Measurements from ENCODE around the gene SMOC2.

Gene SMOC2

DNA sequence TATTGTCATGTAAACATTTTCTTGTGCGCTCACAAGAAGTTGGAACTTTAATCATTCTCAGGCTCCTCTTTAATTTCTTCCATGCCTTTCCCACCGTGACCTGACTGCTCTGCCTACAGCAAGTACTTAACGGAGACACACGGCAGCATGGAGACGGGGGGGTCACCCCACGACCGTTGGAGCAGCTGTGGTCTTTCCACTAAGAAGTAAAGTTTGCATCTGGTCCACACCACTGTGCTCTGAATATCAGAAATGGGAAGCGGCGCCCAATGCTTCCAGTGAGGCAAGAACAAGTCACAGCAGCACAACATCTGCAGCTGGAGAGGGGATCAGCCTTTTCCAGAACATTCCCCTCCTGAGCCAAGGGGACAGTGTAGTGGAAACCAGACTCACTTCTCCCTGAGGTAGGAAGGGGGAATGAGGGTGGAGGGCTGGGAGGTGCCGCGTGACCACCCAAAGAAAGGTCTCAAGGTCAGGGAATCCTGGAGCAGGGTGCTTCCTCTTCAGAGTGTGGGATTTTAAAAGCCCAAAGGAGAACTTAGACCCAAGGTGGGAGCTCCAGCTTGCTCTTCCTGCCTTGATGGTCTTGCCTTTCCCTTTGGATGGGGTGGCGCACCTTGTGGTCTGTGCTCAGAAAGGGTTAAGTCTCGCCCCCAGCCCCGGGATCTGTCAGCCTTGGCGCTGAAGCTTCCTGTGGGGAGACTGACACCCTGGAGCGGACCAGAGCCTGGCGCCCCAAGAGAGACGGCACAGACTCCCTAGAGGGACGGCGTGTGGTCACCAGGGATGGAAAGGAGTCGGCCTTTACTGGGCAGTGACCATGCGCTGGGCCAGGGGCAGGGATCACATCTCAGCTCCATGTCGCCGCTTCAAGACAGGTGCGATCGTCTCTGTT is 25.6 kb upstream of the SMOC2 start:
- DNase-seq: no peak

DNA sequence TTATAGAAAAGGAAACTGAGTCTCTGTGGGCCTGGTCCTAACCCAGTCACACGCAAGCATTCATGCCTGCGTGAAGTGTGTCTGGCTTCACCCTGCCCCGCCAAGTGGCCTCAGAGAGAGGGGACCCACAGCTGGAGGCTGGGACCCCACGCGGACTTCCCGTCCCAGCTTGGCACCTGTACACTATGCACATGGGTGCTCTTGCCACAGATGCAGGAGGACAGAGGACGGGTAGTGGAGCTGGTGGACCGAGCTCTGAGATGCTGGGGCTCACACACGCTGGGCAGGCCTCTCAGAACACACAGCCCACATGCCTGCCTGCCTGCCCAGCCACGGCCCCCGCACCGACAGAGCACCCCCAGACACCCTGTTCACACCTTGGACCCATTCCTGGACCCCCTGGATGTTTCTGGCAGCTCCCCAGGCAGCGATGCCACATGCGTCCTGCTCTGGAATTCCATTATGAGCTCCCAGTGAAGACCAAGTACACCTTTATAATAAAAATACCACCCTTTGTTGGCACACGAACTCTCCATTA is 24.9 kb upstream of the SMOC2 start:
- no peak for DNase-seq

DNA sequence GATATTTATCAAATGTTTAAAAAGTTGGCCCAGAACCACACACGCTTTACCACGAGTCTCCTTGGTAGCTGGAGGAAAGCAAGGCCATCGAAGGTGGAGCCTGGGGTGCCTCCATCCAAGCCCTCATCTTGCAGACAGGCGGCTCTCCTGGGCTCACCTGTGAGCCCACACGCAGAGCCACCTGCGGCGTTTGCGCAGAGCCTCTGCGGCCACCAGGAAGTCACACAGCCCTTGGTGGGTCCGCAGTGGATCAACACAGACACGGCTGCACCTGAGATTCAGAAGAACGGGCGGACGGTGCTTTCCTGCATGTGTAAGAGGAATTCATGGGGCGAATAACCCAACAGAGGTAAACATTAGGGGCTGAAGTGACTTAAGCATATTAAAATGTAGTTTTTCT is 24.5 kb upstream of the SMOC2 start:
- DNase-seq: no peak

DNA sequence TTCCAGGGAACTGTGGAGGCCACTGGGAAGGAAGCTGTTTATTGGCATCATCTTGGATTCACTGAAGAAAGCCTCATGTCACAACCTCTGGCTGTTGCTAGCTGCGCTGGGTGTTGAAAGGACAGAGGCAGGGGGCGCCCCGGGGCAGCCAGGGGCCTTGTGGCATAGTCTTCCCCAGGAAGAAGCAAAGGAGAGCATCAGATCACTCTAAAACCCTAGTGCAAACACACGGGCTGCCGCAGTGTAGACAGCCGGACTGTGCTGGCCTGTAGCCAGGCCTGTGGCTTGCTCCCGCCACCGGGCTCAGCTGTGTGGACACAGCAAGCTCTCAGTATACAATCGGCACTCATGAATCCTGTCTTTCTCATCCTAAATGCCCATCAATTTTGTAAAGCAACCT is 23.8 kb upstream of the SMOC2 start:
- no peak for DNase-seq

DNA sequence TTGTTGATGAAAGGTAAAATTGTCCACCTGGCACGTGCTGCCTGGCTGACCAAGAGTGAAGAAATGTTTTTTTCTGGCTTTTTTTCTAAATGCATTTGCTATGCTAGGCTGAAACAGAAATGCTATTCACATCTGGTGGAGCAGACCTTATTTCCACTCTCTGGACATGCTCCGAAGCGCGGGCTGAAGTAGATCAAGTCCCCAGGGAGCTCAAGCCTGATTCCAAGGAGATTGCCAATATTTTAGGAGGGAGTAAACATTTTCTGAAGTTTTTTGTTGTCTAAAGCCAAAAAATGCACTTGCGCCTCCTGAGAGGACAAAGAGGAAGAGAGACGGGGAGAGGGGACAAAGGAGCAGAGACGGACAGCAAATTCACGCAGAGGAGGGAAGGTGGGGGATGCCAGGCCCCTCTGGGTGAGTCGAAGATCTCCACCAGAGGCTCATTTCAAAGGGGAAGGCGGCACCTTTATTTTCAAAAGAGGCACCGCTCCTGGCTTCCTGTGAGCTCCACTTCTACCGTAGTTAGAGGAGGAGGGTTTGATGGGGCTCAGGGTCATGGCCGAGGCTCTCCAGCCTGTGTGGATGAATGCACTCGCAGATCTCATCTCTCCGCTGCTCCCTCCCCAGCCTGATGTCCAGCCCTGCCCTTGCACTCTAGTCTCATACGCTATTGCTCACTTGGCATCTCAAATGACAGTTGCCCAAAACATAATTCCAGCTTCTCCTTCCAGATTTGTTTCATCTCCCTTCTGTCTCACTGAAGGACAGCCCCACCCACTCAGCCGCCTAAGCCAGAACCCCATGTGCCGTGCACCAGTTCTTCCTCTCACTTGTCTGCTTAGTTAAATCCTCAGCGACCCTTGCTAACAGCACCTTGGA is 23.1 kb upstream of the SMOC2 start:
- DNase-seq: no peak

DNA sequence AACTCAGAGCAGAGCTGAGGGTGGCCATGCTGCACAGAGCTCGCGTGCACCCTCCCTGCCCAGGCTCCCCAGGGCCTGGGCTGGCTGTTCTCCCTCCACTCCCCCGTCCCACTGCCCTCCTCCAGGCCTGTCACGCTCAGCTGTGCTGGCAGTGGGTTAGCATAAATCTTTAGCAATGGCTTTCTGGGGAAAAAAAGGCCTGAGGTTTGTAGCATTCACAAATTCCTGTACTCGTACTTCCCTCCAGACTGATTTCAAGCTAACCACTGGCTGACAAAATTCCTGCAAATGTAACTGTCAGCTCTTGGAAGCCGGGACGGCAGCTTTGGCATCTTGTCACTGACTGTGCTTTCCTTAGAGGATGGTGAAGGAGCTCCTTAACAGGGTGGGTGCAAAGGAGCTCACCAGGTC is 22.3 kb upstream of the SMOC2 start:
- DNase-seq: no peak

DNA sequence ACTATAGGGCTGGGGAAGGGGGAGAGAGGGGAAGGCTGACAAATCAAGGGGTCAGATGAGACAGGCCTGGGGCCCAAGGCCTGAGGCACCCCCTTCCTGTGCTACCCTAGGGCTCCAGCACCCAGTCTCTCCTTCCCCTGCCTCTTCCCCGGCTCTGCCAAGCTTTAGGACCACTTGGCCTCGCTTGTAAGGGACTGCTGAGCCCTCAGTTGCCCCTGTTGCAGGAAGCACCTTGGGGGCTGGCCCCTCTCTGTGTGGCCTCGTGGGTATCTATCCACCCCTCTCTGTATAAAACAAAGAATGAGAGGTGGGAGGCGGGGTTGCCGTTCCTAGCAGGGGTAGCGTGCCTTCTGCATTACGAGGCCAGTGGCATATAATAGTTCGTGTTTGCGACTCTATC is 21.4 kb upstream of the SMOC2 start:
- no peak for DNase-seq

DNA sequence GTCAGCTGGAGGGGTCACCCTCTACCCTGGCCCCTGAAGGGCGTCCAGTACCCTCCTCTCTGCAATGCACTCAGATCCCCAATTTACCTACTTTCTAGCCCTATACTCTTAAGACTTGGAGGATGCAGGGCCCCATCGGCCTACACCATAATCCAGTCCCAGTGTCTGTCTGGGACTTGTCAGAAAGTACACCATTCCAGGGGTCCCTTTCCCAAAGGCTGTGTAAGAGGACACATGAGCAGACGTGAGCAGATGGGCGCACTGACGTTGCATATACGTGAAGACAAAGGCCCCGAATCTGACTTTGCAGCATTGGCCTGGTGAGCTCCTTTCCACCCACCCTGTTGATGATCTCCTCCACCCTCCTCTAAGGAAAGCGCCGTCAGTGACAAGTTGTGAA is 20.9 kb upstream of the SMOC2 start:
- DNase-seq: no peak

DNA sequence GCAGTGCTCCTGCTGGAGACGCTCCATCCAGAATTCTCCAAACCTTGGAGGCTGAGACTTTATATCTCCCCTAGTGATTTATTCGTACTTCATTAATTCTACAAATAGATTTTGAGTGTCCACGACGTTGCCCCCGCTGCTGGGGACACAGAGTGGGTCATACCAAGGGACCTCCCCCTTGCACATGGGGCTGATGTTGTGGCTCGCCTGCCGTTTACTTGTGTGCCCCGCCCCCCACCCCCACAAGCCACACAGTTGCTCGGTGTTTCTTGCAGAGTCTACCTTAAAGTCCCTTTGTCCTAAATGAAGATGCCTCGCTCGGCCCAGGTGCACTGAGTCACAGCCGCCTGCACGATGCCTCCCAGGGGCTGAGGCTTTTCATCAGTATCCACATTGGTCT is 20.3 kb upstream of the SMOC2 start:
- DNase-seq: no peak

DNA sequence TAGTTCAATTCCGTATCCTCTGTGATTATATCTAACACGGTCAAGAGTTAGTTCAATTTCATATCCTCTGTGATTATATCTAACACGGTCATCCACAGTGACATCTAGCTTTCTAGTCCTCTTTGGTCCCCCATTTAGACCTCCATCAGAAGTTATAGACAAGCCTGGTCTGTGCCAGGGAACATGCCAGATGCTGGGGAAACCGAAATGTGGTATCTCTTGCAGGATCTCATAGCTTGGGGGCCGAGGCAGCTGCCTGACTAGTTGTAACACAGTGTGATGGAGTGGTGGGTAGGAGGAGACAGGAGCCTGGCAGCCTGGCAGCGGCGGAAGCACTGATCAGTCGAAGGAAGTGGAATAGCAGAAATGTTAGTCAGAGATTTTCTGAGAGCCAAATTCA is 13.8 kb upstream of the SMOC2 start:
- DNase-seq: no peak

DNA sequence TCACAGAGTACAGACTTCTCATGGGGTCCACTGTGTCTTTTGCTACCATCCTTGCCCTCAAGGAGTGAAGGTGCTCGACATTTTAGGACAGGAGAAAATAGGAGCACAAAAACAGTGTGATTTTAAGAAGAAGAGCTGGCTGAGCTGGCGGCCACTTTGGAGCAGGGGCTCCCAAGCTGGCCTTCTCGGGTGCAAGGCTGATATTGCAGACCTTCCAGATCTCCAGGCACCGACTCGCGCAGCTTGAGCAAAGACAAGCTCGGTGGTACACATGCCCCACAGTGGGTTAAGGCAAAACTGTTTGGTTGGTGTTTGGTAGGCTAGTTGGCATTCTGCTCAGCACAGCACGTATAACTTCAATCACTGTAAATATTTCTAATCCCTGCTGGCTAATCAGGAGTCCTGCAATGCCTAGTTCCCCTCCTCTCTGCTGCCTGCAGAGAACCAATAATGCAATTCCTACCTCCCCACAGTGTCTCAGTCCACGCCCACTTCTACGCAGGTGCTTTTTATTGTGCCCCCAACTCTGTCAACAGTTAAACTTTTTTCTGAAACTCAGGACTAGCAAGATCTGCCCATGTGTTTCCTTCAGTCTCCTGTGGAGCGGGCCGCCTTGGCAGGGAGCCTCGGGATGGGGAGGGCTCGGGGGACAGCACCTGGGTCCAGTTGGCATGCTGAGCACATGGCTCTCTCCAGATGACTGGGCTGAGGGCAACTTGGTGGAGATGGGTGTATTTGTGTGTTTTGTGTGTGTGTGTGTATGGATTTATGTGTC is 12.7 kb upstream of the SMOC2 start:
- DNase-seq: no peak

DNA sequence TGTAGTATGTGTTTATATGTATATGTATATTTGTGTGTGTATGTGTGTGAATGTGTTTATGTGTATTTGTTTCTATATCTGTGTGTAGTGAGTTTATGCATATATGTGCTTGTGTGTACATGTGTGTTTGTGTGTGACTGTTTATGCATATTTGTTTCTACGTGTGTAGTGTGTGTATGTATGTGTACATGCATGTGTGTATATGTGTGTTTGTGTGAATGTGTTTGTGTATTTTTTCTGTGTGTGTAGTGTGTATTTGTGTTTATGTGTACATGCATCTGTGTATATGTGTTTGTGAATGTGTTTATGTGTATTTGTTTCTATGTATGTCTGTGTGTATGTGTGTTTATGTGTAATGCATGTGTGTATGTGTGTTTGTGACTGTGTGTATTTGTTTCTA is 12.1 kb upstream of the SMOC2 start:
- no peak for DNase-seq

DNA sequence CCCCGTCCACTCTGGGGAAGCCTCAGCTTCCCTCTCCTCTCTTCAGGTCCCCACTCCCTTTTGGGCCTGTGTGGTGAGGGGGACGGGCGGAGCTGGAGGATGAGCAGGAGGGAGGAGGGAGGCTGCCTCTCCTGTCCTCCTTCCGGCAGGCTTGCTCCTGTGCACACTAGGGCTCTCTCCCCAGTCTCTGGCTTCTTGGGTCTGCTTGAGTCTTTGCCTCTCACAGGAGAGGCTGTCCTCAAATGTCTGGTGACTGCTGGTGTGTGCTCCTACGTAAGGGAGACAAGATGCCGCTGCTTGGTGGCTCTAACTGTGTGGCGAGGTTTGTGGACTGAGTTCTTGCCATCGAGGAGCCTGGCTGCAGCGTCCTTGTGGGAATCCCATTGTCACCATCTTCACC is 8.8 kb upstream of the SMOC2 start:
- DNase-seq: no peak

DNA sequence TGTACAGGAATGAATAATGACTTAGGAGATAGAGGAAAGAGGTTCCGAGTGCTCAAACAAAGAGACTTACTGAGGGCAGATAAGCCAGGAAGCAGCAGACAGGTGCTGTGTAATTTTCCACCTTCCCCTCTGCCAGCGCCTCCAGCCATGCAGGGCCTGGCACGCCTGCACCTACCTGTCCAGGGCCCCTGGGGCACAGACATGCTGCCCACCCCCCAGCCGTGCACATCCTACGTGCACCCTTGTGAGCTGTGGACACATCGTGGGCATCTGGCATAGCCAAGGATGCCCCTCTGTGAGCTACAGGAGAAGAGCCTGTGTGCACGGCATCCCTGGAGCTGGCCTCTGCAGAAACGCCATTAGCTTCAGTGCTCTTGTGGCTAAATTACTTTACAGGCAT is 7.1 kb upstream of the SMOC2 start:
- DNase-seq: no peak

DNA sequence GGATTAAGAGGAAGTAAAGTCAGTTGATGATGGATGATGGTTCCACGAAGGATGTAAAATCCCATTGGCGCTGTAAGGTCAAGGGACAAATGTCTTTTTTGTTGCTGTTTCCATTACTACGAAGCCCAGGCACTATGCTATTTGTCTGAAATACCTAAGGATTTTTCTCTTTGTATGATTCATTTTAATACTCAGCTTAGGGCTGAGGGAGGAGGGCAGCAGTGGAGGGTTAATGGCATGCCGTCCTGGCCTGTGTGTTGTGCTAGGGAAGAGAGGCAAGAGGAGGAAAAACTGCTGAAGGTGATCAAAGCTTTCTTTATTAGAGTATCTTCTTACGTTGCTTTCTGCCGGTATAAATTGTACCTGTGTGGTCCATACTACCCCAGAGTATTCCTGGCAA is 6.5 kb upstream of the SMOC2 start:
- DNase-seq: no peak

DNA sequence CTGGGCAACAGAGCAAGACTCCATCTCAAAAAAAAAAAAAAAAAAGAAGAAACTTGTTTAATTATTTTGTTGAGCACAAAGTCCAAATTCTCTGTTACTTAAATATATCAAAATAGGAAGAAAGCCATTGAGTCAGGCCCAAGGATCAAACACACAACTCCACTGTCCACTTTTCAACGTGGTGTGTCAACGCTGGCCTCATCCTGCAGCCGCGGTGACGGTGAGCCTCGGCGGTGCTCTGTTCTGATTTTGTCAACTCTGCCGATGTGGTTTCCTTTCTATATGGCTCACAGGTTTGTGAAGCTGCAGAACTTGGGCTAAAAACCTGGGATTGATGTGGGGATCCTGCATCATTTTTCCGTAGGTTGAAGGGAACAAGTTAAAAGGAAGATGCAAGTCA is 3.2 kb upstream of the SMOC2 start:
- no peak for DNase-seq

DNA sequence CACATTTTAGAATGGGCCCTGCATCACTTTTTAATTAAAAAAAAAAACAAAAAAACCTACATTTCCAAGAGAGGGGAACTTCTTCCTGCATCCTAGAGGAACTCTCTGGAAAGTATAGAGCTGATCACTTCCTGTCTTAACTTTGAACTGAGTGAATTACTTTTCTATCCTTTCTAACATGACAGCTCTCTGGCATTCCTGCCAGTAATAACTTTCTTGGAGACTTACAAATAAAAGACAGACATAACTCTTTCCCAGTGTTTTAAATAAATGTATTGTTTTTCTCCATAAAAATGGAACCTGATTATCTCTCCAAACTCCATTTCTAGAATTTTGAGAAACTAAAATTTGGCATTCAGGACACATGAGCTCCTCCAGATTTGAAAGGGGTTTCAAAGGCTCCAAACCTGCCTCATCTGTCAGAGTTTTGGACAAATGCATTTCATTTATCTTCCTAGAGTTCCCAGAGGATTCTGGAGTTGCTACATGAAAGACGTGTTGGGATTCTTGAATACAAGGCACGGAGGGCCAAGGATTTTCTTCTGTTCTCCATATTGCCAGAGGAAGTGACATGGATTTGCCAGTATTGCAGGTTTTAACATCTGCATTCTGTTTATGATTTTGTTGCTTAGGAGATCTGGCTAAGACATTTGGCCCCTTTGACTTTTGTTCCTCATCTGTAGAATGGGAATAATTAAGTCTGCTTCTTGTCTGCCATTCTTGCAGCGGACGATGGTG is 2.0 kb upstream of the SMOC2 start:
- DNase-seq: no peak

DNA sequence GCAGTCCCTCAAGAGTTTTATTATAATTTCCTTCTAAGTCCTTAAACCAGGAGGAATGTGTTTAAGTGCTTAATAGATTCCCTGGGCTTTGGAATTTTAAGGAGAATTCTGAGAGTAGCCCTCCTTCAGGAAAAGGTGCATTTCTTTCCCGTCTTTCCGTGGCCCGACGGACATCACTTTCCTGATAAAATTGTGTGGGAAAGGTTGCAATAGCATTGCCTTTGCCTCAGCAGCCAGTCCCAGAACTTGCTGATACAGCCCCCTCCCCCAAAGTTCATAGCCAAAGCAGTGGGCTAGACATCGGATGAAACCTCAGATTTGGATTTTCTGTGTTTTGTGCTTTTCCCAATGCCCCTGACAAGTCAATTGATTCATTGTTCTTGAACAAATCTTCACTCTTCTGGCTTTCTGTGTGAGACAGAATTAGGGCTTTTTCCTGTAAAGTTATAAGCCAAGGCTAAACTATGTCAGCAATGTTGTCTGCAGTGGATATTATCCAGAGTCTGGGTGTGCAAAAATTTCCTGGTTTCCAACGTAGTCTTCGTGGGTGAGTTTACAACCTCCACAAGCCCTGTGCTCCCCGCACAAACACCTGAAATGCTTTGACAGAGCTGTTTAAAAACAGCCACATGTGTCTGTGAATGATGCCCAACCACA is 1.1 kb upstream of the SMOC2 start:
- no peak for DNase-seq

DNA sequence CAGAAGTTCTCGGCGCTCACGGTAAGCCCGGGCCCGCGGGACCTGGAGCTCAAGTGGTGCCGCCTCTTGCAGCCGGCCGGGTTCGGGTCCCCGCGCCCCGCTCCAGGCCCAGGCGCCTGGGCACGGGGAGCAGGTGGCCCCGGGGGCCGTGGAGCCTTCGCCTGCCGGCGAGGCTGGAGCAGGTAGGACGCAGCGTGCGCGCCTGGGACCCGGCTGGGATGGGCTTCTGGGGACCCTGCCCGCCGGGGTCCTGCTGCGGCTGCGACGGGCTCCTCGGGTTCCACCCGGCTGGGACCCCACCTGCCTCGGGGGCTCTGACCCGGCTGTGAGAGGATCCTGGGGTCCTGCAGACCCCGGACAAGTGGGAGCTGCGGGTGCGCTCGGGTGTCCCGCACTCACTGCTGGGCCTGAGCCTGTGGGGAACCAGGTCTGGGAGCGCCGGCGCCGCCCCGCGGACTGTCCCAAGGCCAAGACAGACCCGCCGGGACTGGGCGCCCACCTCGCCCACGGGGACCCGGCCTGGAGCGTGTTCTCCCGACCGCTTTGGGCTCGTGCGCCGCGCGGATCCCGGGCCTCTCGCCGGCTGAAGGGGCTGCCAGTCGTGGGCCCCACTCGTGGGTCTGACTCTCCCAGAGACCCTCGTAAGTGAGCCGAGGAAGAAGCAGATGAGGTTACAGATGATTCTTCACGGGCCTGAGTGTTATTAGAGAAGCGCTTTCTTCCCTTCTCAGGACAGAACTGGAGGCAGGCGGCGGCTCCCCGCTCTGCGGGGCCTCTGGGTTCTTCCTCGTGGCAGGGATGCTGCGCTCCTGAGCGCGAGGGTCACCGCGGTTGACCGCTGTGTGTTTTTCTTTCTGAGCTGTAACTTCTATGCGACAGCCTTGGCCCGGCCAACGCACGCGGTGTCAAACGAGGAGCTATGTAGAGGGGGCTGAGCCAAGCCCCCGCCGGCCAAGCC is 729 bp downstream of the SMOC2 start:
- no peak for DNase-seq

DNA sequence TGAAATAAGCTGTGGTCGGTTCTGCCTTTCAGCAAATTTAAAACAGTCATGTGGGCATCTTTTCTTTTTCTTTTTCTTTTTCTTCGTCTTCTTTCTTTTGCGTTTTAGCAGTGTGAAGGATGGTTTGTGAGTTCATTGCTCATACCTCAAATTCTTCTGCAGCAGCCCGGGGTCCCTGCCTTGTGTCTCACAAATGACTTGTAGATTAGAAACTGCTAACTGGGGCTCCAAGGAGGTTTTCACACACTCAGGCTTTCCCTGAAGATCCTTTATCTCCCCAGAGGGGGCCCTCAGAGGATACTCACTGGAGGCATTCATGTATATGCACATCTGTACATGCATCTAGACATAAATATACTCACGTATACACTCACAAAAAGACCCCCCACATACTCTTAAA is 1.7 kb downstream of the SMOC2 start:
- DNase-seq: no peak

DNA sequence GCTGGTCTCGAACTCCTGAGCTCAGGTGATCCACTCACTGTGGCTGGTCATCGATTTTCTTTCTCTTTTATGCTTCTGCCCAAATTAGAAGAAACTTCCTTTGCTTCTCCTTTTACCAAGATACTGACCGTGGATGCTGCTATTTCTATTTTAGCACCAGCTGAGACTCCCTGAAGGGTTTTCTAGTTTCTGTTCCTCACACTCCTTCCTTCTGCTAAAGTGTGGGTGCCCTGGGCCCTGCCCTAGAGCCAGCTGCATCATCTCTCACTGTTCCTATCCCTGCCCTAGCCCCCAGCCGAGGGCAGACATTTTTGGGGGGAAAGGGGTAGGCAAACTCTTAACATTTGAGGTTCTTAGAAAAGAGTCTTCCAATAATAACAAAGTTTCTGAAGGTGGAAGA is 6.3 kb downstream of the SMOC2 start:
- no peak for DNase-seq
